ENCODE results near the gene ANK2.

DNA sequence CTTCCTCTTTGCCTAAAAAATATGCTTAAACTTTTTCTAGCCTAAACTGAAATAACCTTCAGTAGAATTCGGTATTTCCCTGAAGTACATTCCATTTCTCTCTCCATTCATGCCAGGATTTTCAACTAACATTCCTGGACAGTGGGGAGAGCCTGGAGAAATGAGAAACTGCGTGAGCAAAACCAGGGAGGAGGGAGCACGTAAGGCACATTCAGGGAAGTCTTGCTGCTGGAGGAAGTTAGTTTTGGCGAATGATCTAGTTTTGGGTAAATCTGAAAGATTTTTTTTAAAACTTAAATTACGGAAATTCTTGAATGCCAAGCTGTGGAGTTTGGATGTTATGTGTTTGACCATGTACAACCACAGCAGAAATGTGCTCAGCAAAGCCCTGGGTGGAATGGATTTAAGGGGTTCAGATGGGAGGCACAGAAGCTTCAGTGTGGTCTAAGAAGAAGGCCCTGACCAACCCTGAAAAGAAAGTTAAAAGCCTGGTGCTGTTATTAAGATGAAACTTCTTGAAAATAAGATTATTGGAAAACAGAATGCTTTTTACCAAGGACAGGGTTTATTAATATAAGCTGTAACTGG lies 347.8 kb downstream of the ANK2 start:
- TF ChIP-seq, protein P1, sequence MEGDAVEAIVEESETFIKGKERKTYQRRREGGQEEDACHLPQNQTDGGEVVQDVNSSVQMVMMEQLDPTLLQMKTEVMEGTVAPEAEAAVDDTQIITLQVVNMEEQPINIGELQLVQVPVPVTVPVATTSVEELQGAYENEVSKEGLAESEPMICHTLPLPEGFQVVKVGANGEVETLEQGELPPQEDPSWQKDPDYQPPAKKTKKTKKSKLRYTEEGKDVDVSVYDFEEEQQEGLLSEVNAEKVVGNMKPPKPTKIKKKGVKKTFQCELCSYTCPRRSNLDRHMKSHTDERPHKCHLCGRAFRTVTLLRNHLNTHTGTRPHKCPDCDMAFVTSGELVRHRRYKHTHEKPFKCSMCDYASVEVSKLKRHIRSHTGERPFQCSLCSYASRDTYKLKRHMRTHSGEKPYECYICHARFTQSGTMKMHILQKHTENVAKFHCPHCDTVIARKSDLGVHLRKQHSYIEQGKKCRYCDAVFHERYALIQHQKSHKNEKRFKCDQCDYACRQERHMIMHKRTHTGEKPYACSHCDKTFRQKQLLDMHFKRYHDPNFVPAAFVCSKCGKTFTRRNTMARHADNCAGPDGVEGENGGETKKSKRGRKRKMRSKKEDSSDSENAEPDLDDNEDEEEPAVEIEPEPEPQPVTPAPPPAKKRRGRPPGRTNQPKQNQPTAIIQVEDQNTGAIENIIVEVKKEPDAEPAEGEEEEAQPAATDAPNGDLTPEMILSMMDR (IDR thresholded peaks at IDR 0.05) = no peak
- TF ChIP-seq POLR2AphosphoS5 (IDR thresholded peaks at IDR 0.05; ENCODE audit: low read depth, low read length) = no peak

All from Panc1 (cell line).